ENCODE results near the gene MLXIP.
A peak's percentile ranks its signal among the peaks of the same experiment; 100 is the strongest.

MLXIP gene, protein sequence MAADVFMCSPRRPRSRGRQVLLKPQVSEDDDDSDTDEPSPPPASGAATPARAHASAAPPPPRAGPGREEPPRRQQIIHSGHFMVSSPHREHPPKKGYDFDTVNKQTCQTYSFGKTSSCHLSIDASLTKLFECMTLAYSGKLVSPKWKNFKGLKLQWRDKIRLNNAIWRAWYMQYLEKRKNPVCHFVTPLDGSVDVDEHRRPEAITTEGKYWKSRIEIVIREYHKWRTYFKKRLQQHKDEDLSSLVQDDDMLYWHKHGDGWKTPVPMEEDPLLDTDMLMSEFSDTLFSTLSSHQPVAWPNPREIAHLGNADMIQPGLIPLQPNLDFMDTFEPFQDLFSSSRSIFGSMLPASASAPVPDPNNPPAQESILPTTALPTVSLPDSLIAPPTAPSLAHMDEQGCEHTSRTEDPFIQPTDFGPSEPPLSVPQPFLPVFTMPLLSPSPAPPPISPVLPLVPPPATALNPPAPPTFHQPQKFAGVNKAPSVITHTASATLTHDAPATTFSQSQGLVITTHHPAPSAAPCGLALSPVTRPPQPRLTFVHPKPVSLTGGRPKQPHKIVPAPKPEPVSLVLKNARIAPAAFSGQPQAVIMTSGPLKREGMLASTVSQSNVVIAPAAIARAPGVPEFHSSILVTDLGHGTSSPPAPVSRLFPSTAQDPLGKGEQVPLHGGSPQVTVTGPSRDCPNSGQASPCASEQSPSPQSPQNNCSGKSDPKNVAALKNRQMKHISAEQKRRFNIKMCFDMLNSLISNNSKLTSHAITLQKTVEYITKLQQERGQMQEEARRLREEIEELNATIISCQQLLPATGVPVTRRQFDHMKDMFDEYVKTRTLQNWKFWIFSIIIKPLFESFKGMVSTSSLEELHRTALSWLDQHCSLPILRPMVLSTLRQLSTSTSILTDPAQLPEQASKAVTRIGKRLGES

GRCh38 chr12:122078141-122079032 lies at the start of gene MLXIP:
Gene MLXIP, plus strand, starts transcription at chr12:122078756. Its CDS starts 98 bp downstream, at chr12:122078854.
- H2AFZ ChIP-seq (ENCODE audit: low read length, unreplicated experiment), result peak within 1 kb of the TSS; percentile 52
- peak within 1 kb of the TSS; percentile 58 for H3K27ac ChIP-seq (ENCODE audit: low read depth, low read length)
- peaks cover 26% of the 10 kb centered on the region for H3K4me1 ChIP-seq (ENCODE audit: control insufficient read depth, insufficient read depth, low read length, unreplicated experiment)
- peaks cover 42% of the 10 kb centered on the region for H3K79me2 ChIP-seq (ENCODE audit: control insufficient read depth, insufficient read depth, low read length, unreplicated experiment)
- H3K36me3 ChIP-seq (ENCODE audit: insufficient read depth, low read length), result no peaks in the 10 kb centered on the region
- H3K27me3 ChIP-seq (ENCODE audit: insufficient read depth, low read length), result no peaks in the 10 kb centered on the region
- H3K4me3 ChIP-seq (ENCODE audit: low read depth, low read length), result peak within 1 kb of the TSS; percentile 99

GRCh38 chr12:122028905-122029560 lies 49.5 kb upstream of the MLXIP start:
- H3K4me1 ChIP-seq (ENCODE audit: control insufficient read depth, insufficient read depth, low read length, unreplicated experiment), result no peaks in the 10 kb centered on the region
- H2AFZ ChIP-seq (ENCODE audit: low read length, unreplicated experiment), result no peak overlapping the region
- no peak overlapping the region for H3K4me3 ChIP-seq (ENCODE audit: low read depth, low read length)
- H3K79me2 ChIP-seq (ENCODE audit: control insufficient read depth, insufficient read depth, low read length, unreplicated experiment), result peaks cover 6% of the 10 kb centered on the region
- no peak overlapping the region for H3K27ac ChIP-seq (ENCODE audit: low read depth, low read length)
- H3K36me3 ChIP-seq (ENCODE audit: insufficient read depth, low read length), result no peaks in the 10 kb centered on the region
- no peaks in the 10 kb centered on the region for H3K27me3 ChIP-seq (ENCODE audit: insufficient read depth, low read length)

GRCh38 chr12:122029620-122030423 lies 48.7 kb upstream of the MLXIP start:
- H3K4me3 ChIP-seq (ENCODE audit: low read depth, low read length), result no peak overlapping the region
- H3K27ac ChIP-seq (ENCODE audit: low read depth, low read length), result no peak overlapping the region
- no peaks in the 10 kb centered on the region for H3K36me3 ChIP-seq (ENCODE audit: insufficient read depth, low read length)
- no peaks in the 10 kb centered on the region for H3K4me1 ChIP-seq (ENCODE audit: control insufficient read depth, insufficient read depth, low read length, unreplicated experiment)
- no peaks in the 10 kb centered on the region for H3K27me3 ChIP-seq (ENCODE audit: insufficient read depth, low read length)
- no peak overlapping the region for H2AFZ ChIP-seq (ENCODE audit: low read length, unreplicated experiment)
- H3K79me2 ChIP-seq (ENCODE audit: control insufficient read depth, insufficient read depth, low read length, unreplicated experiment), result peaks cover 6% of the 10 kb centered on the region

- Histone ChIP-seq H3K27me3 (ENCODE audit: insufficient read depth, low read length) (no peaks in the 10 kb centered on the region), H3K4me1 (ENCODE audit: control insufficient read depth, insufficient read depth, low read length, unreplicated experiment) (no peaks in the 10 kb centered on the region), H3K36me3 (ENCODE audit: insufficient read depth, low read length) (no peaks in the 10 kb centered on the region)
These were observed 48.0 kb upstream of the MLXIP start for GRCh38 chr12:122030424-122031035.

GRCh38 chr12:122031342-122032216 lies 47.0 kb upstream of the MLXIP start:
- Histone ChIP-seq H3K79me2 (ENCODE audit: control insufficient read depth, insufficient read depth, low read length, unreplicated experiment) (peaks cover 2% of the 10 kb centered on the region), H3K27ac (ENCODE audit: low read depth, low read length) (no peak overlapping the region), H3K36me3 (ENCODE audit: insufficient read depth, low read length) (no peaks in the 10 kb centered on the region), H2AFZ (ENCODE audit: low read length, unreplicated experiment) (no peak overlapping the region), H3K4me3 (ENCODE audit: low read depth, low read length) (no peak overlapping the region), H3K27me3 (ENCODE audit: insufficient read depth, low read length) (no peaks in the 10 kb centered on the region), H3K4me1 (ENCODE audit: control insufficient read depth, insufficient read depth, low read length, unreplicated experiment) (no peaks in the 10 kb centered on the region)

More at GRCh38 chr12:122030424-122031035, 48.0 kb upstream of the MLXIP start:
- Histone ChIP-seq H3K27ac (ENCODE audit: low read depth, low read length) (no peak overlapping the region), H3K4me3 (ENCODE audit: low read depth, low read length) (no peak overlapping the region), H2AFZ (ENCODE audit: low read length, unreplicated experiment) (no peak overlapping the region), H3K79me2 (ENCODE audit: control insufficient read depth, insufficient read depth, low read length, unreplicated experiment) (peaks cover 6% of the 10 kb centered on the region)

GRCh38 chr12:122032580-122032979 lies 46.0 kb upstream of the MLXIP start:
- Histone ChIP-seq H2AFZ (ENCODE audit: low read length, unreplicated experiment) (no peak overlapping the region), H3K27me3 (ENCODE audit: insufficient read depth, low read length) (no peaks in the 10 kb centered on the region), H3K79me2 (ENCODE audit: control insufficient read depth, insufficient read depth, low read length, unreplicated experiment) (no peaks in the 10 kb centered on the region), H3K27ac (ENCODE audit: low read depth, low read length) (no peak overlapping the region), H3K4me1 (ENCODE audit: control insufficient read depth, insufficient read depth, low read length, unreplicated experiment) (no peaks in the 10 kb centered on the region), H3K4me3 (ENCODE audit: low read depth, low read length) (no peak overlapping the region), H3K36me3 (ENCODE audit: insufficient read depth, low read length) (no peaks in the 10 kb centered on the region)

GRCh38 chr12:122035292-122035691 lies 43.3 kb upstream of the MLXIP start:
- H3K4me1 ChIP-seq (ENCODE audit: control insufficient read depth, insufficient read depth, low read length, unreplicated experiment), result no peaks in the 10 kb centered on the region
- no peaks in the 10 kb centered on the region for H3K79me2 ChIP-seq (ENCODE audit: control insufficient read depth, insufficient read depth, low read length, unreplicated experiment)

DNA sequence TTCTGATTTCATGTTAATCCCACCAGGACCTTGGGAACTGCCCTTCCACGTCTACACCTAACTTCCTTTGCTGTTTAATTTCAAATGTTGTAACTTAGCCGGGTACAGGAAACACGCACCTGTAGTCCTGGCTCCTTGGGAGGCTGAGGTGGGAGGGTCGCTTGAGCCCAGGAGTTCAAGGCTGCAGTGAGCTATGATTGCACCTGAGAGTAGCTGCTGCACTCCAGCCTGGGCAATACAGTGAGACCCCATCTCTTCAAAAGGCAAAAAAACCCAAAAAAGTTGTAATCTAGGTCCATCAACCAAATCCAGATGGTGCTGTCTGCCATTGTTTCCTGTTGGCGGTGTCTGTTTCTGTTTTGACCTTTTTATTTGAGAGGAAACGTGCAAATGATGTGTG lies 42.4 kb upstream of the MLXIP start:
- Histone ChIP-seq H3K36me3 (ENCODE audit: insufficient read depth, low read length) (no peaks in the 10 kb centered on the region), H3K4me3 (ENCODE audit: low read depth, low read length) (no peak overlapping the region), H3K27me3 (ENCODE audit: insufficient read depth, low read length) (no peaks in the 10 kb centered on the region), H3K27ac (ENCODE audit: low read depth, low read length) (no peak overlapping the region), H3K4me1 (ENCODE audit: control insufficient read depth, insufficient read depth, low read length, unreplicated experiment) (no peaks in the 10 kb centered on the region), H2AFZ (ENCODE audit: low read length, unreplicated experiment) (no peak overlapping the region), H3K79me2 (ENCODE audit: control insufficient read depth, insufficient read depth, low read length, unreplicated experiment) (no peaks in the 10 kb centered on the region)

More at GRCh38 chr12:122035292-122035691, 43.3 kb upstream of the MLXIP start:
- Histone ChIP-seq H2AFZ (ENCODE audit: low read length, unreplicated experiment) (no peak overlapping the region), H3K36me3 (ENCODE audit: insufficient read depth, low read length) (no peaks in the 10 kb centered on the region), H3K4me3 (ENCODE audit: low read depth, low read length) (no peak overlapping the region), H3K27ac (ENCODE audit: low read depth, low read length) (no peak overlapping the region), H3K27me3 (ENCODE audit: insufficient read depth, low read length) (no peaks in the 10 kb centered on the region)
